A673 (cell line): ENCODE data around the gene KLHL28. TPM values are rescaled to one million over a fixed set of nuclear protein-coding genes. Genes with fewer than 3 reads are reported as not detected.

Source experiments
- BruUV-seq: library from RNA; stranded (reverse); fragments of 400-500 nt; replicated peaks from 2 replicates; lab custom pipeline; 2021; lab: Mats Ljungman, UMichigan
- CTCF ChIA-PET: fragments of 300-600 bp; sonication (Branson Sonifier 250); formaldehyde crosslinking; loops from one replicate; lab custom pipeline; 2022; ENCODE audit warnings: antibody characterized with exemption; lab: Charles Lee
- POLR2A ChIA-PET: fragments of 300-600 bp; sonication (Branson Sonifier 250); formaldehyde crosslinking; loops from one replicate; lab custom pipeline; 2022; ENCODE audit warnings: antibody characterized with exemption; ENCODE audit not compliant: low non-redundant PET; lab: Charles Lee
- DNase-seq: peaks from one replicate; pipeline ENCODE4 v3.0.0-alpha.2; 2015; ENCODE audit warnings: low spot score
- H3K27ac ChIP-seq: fragments of 200-600 bp; sonication (generic); 2 replicates; pipeline ENCODE4 v1.5.1; 2016; ENCODE audit warnings: mixed run types, low read depth, mild to moderate bottlenecking, mixed read lengths, antibody characterized with exemption, low read length; ENCODE audit not compliant: poor library complexity, severe bottlenecking
- H3K27me3 ChIP-seq: fragments of 200-600 bp; sonication (generic); replicated peaks from 2 replicates; pipeline ENCODE4 v1.6.1; 2017; ENCODE audit warnings: mixed run types, low read depth, mild to moderate bottlenecking, mixed read lengths, antibody characterized with exemption, low read length; ENCODE audit not compliant: insufficient read depth, poor library complexity
- H3K36me3 ChIP-seq: fragments of 200-600 bp; sonication (generic); 2 replicates; pipeline ENCODE4 v1.6.1; 2016; ENCODE audit warnings: mixed run types, mild to moderate bottlenecking, mixed read lengths, antibody characterized with exemption, low read length; ENCODE audit not compliant: insufficient read depth, poor library complexity, severe bottlenecking
- H3K4me1 ChIP-seq: fragments of 200-600 bp; sonication (generic); 2 replicates; pipeline ENCODE4 v1.6.1; 2017; ENCODE audit warnings: mixed run types, mild to moderate bottlenecking, mixed read lengths, antibody characterized with exemption, low read length; ENCODE audit not compliant: insufficient read depth, poor library complexity, severe bottlenecking
- H3K4me3 ChIP-seq: fragments of 200-600 bp; sonication (generic); 2 replicates; pipeline ENCODE4 v1.5.1; 2016; ENCODE audit warnings: low read depth, mixed run types, mild to moderate bottlenecking, mixed read lengths, low read length; ENCODE audit not compliant: poor library complexity, severe bottlenecking
- H3K9me3 ChIP-seq: fragments of 200-600 bp; sonication (generic); 2 replicates; pipeline ENCODE4 v1.6.1; 2016; ENCODE audit warnings: mixed run types, low read depth, mild to moderate bottlenecking, mixed read lengths, antibody characterized with exemption, low read length; ENCODE audit not compliant: poor library complexity, severe bottlenecking
- CTCF ChIP-seq: fragments of 300-800, 200-600 bp; sonication (generic); conservative IDR thresholded peaks from 2 replicates; pipeline ENCODE4 v1.5.1; 2017; ENCODE audit warnings: low read depth, mild to moderate bottlenecking, antibody characterized with exemption, low read length, moderate library complexity, mixed read lengths
- EZH2 ChIP-seq: fragments of 200-600 bp; sonication (generic); IDR thresholded peaks from 2 replicates; pipeline ENCODE4 v1.6.1; 2017; ENCODE audit warnings: borderline replicate concordance, low read depth, mild to moderate bottlenecking, mixed read lengths, antibody characterized with exemption, low read length; ENCODE audit not compliant: poor library complexity, severe bottlenecking
- intact Hi-C: fragments of 100-400 bp; cut with micrococcal nuclease; formaldehyde crosslinking; loops from one replicate; pipeline ENCODE4 v1.10.0; 2022; ENCODE audit not compliant: unreplicated experiment
- total RNA-seq: library from RNA; stranded (reverse); gene quantifications from 2 replicates; pipeline ENCODE4 v1.2.3, GENCODE V29; 2021

Gene KLHL28
- total RNA-seq, 1 experiment from 2014 or later: 10.0 TPM

GRCh38 chr14:44940211-44940610 is 21.5 kb downstream of the KLHL28 start:
- intact Hi-C loops: no loop called here
- CTCF ChIA-PET: no interaction called here
- POLR2A ChIA-PET: no interaction called here

DNA sequence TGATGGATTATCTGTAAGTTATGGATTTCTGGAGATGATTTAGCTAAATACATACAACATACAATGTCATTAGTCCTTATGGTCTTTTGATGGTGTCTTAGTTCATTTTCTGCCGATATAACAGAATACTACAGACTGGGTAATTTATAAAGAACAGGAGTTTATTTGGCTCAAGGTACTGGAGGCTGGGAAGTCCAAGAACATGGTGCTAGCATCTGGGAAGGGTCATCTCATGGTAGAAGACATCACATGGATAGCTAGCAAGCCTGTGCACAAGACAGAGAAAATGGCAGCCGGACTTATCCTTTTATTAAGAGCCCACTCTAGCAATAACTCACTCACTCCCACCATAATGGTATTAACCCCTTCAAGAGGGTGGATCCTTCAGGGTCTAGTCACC is 24.2 kb downstream of the KLHL28 start:
- intact Hi-C loops: no loop called here
- Histone ChIP-seq H3K27ac (no peak overlapping the region), H3K9me3 (peaks cover 3% of the 10 kb centered on the region), H3K4me1 (no peaks in the 10 kb centered on the region), H3K27me3 (no peaks in the 10 kb centered on the region), H3K4me3 (no peak overlapping the region), H3K36me3 (peaks cover 20% of the 10 kb centered on the region)
- BruUV-seq: no TSS peak
- no peak for TF ChIP-seq CTCF
- TF ChIP-seq EZH2: no peak
- DNase-seq: no peak
- POLR2A ChIA-PET: interaction anchor here (0.5 kb wide), 1 partner anchor 585 kb away, joined by 4 read pairs; no protein-coding TSS in a partner anchor
- CTCF ChIA-PET: no interaction called here

More at GRCh38 chr14:44940211-44940610, 21.5 kb downstream of the KLHL28 start:
- TF ChIP-seq CTCF: no peak
- TF ChIP-seq EZH2: no peak
- H3K9me3 ChIP-seq: peaks cover 3% of the 10 kb centered on the region
- BruUV-seq: no TSS peak
- no peak for DNase-seq
- H3K27ac ChIP-seq: no peak overlapping the region
- no peaks in the 10 kb centered on the region for H3K4me1 ChIP-seq
- no peaks in the 10 kb centered on the region for H3K27me3 ChIP-seq
- H3K36me3 ChIP-seq: peaks cover 25% of the 10 kb centered on the region
- H3K4me3 ChIP-seq: no peak overlapping the region

- DNase-seq: no peak
- Histone ChIP-seq H3K4me3 (no peak overlapping the region), H3K27me3 (no peaks in the 10 kb centered on the region), H3K27ac (no peak overlapping the region), H3K36me3 (peaks cover 16% of the 10 kb centered on the region), H3K4me1 (no peaks in the 10 kb centered on the region), H3K9me3 (peaks cover 3% of the 10 kb centered on the region)
- TF ChIP-seq CTCF (no peak), EZH2 (no peak)
- POLR2A ChIA-PET: no interaction called here
- CTCF ChIA-PET: no interaction called here
- no TSS peak for BruUV-seq
- intact Hi-C loops: no loop called here
Measured at GRCh38 chr14:44935155-44935554, 26.6 kb downstream of the KLHL28 start.
